GM12892 (cell line): ENCODE measurements around the gene FAR2.

ENCODE experiments used
- DNase-seq: peaks from one replicate; pipeline ENCODE4 v3.0.0; 2011; ENCODE audit not compliant: insufficient read length
- FAIRE-seq: peaks from 2 replicates; lab custom pipeline; 2011; peaks lifted over from hg19 to GRCh38; lab: Jason Lieb, UNC
- POLR2A ChIP-seq: IDR thresholded peaks from 2 replicates; pipeline ENCODE4 v1.6.1; 2011; ENCODE audit warnings: low read depth, low read length, control low read depth
- POLR2AphosphoS5 ChIP-seq: IDR thresholded peaks from 2 replicates; pipeline ENCODE4 v1.6.1; 2011; ENCODE audit warnings: low read depth, low read length, control low read depth
- TAF1 ChIP-seq: IDR thresholded peaks from 2 replicates; pipeline ENCODE4 v1.6.1; 2011; ENCODE audit warnings: low read depth, mild to moderate bottlenecking, control low read depth, low read length, borderline replicate concordance

FAR2 gene

GRCh38 chr12:29333178-29333577 lies 184.1 kb downstream of the FAR2 start:
- FAIRE-seq, result no peak
- DNase-seq, result no peak
- no peak for TF ChIP-seq POLR2A
- no peak for TF ChIP-seq POLR2AphosphoS5
- TF ChIP-seq TAF1, result no peak

- TF ChIP-seq POLR2A, result no peak
- DNase-seq (no peak), FAIRE-seq (no peak)
Observed at GRCh38 chr12:29334937-29335336, 185.9 kb downstream of the FAR2 start.

GRCh38 chr12:29337325-29337724 lies 188.2 kb downstream of the FAR2 start:
- no peak for TF ChIP-seq POLR2AphosphoS5
- TF ChIP-seq TAF1, result no peak
- no peak for TF ChIP-seq POLR2A
- FAIRE-seq, result no peak
- no peak for DNase-seq

- no peak for FAIRE-seq
- no peak for TF ChIP-seq TAF1
- no peak for TF ChIP-seq POLR2AphosphoS5
- TF ChIP-seq POLR2A, result no peak
- DNase-seq, result no peak
Observed at GRCh38 chr12:29343022-29343799, 194.1 kb downstream of the FAR2 start.

- FAIRE-seq, result no peak
- no peak for DNase-seq
- TF ChIP-seq POLR2A (no peak), POLR2AphosphoS5 (no peak), TAF1 (no peak)
Observed at GRCh38 chr12:29346769-29347421, 197.8 kb downstream of the FAR2 start.

- FAIRE-seq (no peak), DNase-seq (no peak)
- no peak for TF ChIP-seq POLR2AphosphoS5
- TF ChIP-seq POLR2A, result no peak
Observed at GRCh38 chr12:29350080-29350479, 201.0 kb downstream of the FAR2 start.

GRCh38 chr12:29354954-29355353 lies 205.9 kb downstream of the FAR2 start:
- DNase-seq (no peak), FAIRE-seq (no peak)
- TF ChIP-seq POLR2A (no peak), POLR2AphosphoS5 (no peak), TAF1 (no peak)

- no peak for DNase-seq
- TF ChIP-seq POLR2AphosphoS5 (no peak), POLR2A (no peak), TAF1 (no peak)
- FAIRE-seq, result no peak
Observed at GRCh38 chr12:29365091-29365490, 216.0 kb downstream of the FAR2 start.

GRCh38 chr12:29374012-29374411 lies 224.9 kb downstream of the FAR2 start:
- FAIRE-seq (peak; percentile 46), DNase-seq (no peak)
- TF ChIP-seq POLR2AphosphoS5 (no peak), POLR2A (no peak), TAF1 (no peak)

- FAIRE-seq, result no peak
- no peak for TF ChIP-seq TAF1
- no peak for TF ChIP-seq POLR2A
- no peak for TF ChIP-seq POLR2AphosphoS5
Observed at GRCh38 chr12:29374913-29375312, 225.8 kb downstream of the FAR2 start.

GRCh38 chr12:29376118-29376517 lies 227.0 kb downstream of the FAR2 start:
- TF ChIP-seq POLR2AphosphoS5 (no peak), POLR2A (no peak), TAF1 (no peak)
- no peak for DNase-seq
- FAIRE-seq, result no peak

More at GRCh38 chr12:29374913-29375312, 225.8 kb downstream of the FAR2 start:
- DNase-seq, result no peak
